Stimulated activated CD8-positive, alpha-beta memory T cell treated with anti-CD3 and anti-CD28 coated beads, Interleukin-12 subunit alpha, Interleukin-12 subunit beta, amount 100 ng/mL, for 1 hour (primary cell): ENCODE results near the gene IRF8.
"Not testable (repeated sequence)": the region's sequence is repeated elsewhere in the genome, so short reads cannot be mapped to it uniquely, and the experiment has no call there.

Experiments
- DNase-seq: peaks from one replicate; pipeline ENCODE4 v3.0.0-alpha.2; 2020; ENCODE audit warnings: low read depth

IRF8 gene

DNA sequence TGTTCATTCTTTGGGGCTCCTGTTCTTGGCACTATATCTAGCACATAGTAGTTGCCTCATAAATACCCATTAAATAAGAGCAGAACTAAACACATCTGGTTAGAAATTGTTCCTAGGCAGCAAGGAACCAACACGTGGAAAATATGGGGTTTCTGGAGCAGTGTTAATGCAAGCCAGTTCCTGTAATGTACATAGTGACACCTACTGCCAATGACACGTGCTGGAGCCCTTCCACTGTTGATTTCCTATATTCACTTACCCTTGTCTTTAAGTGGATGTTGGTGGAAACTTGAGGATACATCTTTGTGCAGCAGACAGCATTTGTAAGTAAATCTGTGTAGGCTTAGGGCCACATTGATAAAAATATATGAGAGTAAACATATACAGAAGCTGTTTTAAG, 1.6 kb upstream of the IRF8 start:
- DNase-seq = no peak

DNA sequence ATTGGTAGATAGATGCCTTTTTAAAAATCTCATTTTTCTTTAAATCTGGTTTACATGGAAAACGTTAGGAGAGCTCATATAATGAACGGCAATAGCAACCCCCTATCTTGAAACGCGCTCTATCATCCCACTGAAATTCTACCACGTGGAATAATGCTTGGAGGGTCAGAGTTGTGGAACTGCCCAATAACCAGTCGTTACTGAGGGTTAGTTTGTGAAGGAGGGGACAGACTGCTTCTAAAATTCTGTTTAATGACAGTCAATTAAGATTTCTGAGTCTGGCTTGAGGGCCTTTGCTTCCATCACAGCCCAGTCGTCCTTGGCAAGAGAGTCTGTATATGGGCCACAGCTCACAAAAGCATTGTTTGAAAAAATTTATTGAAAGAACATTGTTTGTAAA, 482 bp downstream of the IRF8 start:
- no peak for DNase-seq

DNA sequence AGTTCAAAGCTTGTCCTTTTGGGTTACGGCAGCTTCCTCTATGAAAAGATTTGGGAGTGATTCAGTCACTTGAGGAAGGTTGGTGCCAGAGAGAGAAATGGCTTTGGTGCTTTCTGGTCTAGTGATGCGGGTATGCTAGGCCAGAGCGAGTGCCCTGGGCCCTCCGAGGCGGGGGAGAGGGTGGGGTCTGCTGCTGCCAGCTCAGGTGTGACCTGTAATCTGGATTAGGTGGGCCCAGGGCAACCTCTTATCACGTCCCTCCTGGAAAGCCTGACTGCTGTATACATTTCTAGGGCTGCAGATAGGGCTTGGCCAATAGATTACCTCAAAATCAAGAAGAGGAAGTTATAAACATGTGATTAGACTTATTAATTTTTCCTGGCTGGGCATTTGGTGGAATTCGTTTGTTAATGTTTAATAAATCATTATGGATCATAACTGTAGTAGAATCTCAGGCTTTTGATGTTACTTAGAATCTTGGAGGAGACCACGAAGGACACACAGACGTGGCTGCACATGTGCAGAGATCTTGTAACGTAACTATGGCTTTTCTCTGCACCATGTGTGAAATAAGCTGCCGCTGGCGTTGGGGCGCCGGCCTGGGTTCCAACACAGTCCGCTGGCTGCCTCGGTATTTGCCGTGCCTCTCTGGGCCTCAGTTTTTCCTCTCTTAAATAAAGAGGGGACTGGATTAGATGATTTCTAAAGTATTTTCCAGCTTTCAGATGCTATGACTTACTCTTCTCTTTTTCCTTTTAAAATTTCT, 1.2 kb downstream of the IRF8 start:
- no peak for DNase-seq

DNA sequence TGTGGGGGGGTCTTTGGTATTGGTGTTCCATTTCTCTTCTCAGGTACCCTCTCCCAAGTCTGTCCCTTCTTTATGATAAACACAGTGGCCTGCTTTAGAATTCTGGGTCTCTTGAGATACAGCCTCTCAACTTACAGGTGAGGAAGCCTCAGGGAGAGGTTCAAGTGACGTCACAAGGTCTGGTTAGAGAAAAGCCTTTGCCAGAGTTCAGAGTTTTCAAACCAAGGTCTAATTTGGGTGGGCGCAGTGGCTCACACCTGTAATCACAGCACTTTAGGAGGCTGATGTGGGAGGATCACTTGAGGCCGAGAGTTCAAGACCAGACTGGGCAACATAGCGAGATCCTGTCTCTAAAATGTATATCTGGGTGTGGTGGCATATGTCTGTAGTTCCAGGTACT, 2.1 kb downstream of the IRF8 start:
- DNase-seq = no peak

DNA sequence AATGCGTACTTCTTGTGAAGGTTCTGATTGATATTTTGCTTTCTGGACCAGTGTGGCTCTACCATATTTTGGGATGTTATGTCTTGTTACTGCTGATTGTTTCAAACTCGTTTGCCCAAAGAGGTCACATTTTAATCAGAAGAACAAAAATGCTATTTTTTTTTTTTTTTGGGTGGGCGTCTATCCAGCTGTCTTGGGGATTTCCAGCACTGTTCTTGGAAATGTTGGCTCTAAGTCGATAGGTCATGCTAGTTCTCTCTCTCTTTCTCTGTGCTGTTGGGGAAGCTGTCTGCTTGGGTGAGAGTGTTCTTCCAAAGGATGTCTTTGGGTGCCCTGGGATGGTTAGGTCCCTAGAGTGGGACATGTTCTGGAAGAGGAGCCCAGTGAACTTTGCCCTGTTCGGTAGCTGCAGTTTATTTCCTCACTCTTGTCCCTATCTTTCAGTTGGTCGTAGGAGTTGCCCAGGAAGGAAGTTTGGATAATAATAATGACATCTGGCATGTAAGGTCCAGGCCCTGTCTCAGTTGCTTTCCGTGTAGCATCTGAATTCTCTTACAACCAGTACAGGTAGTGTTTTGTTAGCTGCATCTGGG, 2.9 kb downstream of the IRF8 start:
- DNase-seq = no peak

DNA sequence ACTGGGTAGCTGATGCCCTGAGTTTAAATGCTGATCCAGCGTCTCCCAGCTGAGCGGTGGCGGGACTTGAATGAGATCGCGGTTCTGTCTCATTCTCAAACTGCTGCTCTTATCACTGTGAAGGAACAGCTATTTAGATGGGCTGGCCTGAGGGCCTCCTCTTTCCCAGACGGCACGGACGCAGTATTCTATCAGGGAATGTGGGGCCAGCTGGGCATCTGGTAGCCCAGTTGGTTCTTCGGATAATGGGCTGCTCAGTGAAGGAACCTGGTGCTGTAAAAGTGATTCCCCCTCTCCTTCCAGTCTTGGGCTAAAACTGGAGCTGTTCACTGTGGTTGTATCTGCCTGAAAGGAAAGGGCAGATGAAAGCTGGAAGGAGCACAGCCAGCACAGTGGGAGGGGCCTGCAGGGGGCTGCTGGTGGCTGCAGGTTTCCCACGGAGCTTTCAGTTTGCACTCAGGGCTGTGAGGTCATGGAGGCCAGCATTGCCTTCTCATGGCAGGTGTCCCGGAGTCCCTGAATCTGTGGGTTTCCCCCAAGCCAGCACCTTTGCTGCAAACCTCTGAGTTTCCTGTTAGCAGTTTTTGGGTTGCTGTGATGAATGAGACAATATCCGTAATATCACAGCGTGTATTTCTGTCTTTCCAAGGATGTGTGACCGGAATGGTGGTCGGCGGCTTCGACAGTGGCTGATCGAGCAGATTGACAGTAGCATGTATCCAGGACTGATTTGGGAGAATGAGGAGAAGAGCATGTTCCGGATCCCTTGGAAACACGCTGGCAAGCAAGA, 3.6 kb downstream of the IRF8 start:
- no peak for DNase-seq

DNA sequence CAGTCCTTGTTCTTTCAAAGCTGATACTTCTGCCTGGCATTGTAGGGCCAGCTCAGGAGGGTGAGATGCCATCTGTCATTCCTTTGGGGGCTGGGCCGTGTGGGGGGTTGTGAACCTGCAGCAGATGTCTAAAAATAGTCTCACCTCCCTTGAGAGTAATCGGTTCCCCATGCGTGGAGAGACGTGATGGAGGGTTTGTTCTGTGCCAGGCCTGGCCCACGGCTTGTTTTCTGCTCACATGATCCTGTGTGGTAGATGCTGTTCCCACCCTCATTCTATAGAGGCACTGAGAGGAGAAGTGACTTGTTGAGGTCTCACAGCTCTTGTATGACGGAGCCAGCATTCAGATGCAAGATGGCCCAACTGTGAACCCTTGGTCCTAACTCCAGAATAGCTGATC, 4.6 kb downstream of the IRF8 start:
- no peak for DNase-seq

DNA sequence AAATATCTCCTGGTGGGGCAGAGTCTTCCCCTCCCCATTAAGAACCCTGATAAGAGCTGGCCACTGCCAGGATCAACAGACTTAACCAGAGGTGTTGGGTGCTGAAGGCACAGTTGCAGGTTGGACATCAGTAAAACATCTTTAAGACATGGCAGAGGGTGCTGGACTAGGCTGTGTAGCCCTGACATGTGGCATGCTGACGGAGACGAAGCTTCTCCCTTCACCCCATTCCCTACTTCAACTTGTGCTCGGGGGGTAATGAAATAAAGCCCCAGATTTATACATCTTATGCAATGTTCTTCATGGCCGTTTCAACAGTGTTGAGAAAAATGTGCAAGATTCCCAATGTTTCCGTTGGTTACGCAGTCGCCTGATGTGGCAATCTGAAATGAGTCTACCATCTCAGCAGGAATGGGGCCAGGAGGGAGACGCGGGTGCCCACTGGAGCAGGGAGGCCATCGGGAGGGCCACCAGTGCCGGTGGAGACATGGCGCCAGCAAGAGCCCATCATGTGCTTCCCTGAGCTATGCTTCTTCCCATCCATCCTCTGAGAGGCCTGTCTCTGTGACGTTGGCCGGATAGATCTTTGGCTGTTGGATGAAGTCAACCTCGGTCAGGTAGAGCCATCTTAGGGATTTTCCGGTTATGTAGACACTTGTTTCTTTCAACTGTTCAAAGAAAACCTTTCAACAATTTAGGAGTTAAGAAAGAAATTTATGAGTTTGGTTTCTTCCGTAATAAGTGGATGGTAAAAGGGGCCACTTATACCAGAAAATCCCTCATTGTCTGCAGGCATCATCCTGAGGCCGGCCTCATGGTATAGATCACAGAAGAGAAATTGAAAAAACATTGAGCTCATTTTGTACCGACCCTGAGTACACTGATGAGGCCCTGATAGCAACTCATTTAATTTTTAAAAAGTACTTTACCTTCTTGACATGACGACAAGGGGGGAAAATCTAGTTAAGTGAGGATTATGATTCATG, 6.4 kb downstream of the IRF8 start:
- DNase-seq = no peak

DNA sequence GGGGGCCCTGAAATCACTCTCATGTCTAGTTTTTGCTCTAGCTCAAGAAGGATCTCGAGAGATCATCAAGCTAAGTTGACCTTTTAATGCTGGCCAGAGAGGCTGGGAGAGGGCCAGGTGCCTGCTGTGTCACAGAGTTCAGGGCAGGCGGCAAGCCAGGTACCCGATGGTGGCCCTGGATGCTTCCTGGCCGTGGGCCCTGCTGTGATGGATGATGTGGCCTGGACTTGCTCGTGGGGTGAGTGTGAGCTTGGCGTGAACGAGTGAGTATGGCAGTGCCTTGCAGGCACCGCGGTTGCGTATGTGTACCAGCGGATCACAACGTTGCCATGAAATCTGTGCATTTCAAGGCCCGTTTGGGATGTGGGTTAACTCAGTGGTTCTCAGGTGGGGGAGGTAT, 7.4 kb downstream of the IRF8 start:
- DNase-seq = no peak

DNA sequence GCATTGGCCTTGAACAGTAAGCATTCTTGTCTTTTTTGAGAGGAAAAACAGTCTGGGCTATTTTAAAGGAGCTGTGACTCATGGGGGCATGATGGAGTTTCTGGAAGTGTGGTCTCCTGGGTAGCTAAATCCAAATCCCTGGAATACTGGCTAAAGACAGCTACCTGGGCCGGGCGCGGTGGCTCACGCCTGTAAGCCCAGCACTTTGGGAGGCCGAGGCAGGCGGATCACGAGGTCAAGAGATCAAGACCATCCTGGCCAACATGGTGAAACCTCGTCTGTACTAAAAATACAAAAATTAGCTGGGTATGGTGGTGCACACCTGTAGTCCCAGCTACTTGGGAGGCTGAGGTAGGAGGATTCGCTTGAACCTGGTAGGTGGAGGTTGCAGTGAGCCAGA, 8.3 kb downstream of the IRF8 start:
- not testable (repeated sequence) for DNase-seq

DNA sequence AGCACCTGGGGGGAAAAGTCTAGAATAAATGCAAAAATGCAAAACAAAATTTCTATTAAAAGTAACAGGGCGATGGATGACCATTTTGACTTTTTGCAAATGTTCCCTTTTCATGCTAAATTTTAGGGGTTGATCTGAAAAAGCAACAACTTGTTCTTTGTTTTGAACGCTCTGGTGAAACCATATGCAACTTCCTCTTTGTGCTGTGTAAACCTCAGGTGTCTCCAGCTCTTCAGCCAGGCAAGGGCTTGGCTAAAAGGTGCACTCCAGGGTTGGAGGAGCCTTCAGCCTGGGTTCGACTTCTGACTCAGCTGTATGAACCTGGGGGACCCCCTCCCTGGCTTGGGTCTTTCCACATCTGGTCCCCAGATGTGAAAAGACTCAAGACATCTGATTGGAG, 9.5 kb downstream of the IRF8 start:
- DNase-seq = no peak

DNA sequence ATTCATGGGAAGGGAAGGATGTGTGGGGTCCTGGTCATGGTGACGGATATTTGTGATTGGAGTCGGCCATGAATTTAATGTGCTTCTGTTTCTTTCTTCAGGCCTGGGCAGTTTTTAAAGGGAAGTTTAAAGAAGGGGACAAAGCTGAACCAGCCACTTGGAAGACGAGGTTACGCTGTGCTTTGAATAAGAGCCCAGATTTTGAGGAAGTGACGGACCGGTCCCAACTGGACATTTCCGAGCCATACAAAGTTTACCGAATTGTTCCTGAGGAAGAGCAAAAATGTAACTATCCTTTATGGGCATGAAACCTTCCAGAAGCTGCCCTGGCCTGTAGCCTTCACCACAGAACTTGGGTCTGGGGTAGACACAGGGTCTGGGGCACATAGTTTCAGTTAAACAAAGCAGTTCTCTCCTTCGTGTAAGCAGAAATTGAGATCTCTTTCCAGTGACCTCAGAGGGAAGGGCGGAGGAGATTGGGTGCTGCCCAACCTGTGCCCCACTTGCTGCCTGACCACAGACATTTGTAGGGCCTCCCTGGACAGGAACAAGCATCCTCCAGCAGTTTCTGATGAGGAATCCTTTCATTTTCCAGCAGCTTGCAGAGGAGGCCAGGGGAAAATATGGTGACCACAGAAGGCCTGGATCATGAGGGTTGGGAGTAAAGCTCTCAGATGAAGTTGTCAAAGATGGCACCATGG, 10.1 kb downstream of the IRF8 start:
- DNase-seq = no peak

DNA sequence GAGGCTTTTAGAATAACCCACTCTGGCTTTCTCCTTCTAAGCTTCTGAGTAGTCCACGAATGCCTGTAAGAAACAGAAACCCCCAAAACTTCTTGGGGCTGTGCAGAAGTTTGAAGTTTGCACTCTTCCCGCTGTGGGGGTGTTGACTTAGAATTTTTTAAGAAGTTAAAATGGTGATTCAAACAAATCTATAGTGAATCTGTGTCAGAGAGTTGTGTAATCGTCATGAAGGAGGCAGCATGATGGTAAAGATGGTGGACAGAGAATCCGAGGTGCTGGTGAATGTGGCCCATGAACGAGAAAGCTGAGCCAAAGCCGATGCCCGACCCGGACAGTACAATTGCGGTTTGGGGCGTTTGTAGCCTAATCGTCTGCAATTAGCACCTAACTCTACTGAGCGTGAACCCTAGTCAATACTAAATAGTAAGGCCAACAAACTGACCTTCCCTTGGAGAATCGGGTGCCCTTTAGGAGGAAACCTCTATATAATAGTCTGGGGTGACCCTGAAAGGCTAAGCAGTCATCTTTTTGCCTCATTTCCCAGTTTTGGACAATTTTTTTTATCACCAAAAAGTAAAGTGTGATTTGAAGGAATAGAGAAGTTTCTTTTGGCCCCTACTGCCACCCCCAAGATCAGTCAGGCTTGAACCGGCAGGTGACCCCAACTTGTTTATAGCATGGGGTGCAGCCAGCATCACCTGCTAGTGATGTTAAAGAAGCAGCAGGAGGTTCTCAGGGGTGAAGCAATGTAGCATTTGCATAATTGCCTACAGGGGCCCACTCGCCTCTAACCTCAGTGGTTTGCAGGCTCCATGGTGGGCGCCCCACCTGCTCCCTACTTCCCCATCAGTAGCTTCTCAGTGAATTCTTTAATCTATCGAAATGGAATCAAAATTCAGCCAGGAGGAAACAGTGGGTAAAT, 11.2 kb downstream of the IRF8 start:
- DNase-seq = no peak

DNA sequence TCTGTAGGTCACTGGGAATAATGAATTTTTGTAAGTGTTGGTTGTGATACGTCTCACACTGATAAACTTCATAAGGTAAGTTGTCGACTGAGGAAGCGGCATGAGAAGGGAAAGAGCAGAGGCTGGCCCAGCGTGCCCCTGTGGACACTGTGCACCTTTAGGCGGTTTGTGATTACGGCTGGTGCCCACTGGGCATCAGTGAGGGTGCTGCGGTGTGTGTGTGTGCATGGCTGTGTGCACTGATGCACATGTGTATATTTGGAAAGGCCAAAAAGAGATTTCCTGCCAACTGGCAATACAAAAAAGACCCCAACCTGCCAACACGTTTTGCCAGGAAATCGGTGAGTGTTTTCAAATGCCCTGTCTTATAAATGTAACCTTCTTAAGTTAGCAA, 11.9 kb downstream of the IRF8 start:
- no peak for DNase-seq

DNA sequence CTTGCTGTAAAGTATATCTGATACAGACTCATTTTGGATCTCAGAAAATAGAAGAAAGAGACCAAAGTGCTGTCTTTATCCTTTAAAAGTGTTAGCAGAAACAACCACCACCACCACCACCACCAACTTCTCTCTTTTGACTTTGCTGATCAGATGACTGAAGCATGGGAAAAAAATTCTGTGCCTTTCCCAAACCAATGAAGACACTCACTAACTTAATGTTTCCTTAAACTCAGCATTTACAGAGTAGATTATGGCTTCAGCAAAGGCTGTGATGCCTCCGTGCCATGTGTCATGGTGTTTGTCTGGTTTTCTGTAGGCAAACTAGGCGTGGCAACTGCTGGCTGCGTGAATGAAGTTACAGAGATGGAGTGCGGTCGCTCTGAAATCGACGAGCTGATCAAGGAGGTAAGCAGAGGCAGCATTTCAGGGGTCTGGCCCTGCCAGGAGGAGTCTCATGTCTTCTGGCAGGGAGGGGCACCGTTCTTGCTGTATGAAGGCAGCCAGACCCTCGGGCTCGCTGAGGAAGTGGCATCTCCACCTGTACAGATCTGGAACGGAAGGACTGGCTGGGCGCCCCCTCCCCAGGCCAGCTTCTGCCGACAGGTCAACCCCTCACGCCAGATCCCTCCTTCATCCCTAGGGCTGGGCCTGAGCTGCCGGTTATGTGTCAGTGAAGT, 12.4 kb downstream of the IRF8 start:
- no peak for DNase-seq

DNA sequence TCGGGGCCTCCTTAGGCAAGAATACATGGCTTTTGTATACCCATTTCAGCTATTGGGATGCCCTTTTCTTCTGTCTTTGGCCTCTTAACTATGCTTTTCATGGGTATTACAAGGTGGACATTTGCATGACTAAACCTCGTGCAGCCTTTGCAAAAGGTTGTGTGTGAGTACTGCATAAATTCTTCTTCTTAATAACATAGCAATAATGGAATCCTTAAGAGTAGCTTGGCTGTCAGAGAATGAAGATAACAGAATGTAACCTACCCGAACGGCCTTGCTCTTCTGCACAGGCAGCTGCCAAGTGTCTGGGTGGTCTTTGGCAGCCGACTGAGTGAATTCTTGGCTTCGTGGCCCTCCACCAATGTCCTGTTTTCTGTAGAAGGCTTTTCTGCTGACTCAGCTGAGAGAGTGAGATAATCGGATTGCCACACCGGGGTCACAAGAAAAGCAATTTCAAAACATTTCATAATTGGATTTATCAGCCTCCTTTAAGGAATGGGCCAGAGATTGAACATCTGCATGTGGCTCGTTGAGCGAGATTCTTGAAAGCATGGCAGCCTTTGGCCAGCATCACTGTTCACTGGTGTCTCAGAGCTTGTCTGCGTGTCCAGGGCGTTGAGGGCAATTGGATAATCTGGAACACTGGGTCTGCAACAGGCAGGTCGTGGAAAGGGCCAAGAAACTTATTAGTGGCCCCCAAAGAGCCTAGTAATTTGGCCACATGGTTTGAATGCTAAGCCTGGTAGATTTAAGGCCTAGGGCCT, 13.4 kb downstream of the IRF8 start:
- no peak for DNase-seq

DNA sequence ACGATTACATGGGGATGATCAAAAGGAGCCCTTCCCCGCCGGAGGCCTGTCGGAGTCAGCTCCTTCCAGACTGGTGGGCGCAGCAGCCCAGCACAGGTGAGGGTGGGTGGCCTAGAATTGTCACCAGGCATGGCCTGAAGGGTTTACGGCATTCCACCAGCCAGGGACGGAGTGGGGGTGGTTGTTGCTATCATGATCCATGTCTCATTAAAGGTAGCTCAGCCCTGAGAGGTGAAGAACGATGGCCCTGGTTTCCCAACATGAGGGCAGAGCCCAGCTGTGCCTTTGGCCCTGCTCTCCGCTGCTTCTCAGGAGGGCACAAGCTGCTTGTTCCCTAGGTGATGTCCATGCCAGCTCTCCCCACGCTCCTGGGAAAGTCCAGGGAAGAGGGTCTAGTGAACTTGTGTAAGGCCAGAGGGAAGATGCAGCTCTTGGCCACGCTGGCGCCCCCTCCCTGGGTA, 14.2 kb downstream of the IRF8 start:
- no peak for DNase-seq

DNA sequence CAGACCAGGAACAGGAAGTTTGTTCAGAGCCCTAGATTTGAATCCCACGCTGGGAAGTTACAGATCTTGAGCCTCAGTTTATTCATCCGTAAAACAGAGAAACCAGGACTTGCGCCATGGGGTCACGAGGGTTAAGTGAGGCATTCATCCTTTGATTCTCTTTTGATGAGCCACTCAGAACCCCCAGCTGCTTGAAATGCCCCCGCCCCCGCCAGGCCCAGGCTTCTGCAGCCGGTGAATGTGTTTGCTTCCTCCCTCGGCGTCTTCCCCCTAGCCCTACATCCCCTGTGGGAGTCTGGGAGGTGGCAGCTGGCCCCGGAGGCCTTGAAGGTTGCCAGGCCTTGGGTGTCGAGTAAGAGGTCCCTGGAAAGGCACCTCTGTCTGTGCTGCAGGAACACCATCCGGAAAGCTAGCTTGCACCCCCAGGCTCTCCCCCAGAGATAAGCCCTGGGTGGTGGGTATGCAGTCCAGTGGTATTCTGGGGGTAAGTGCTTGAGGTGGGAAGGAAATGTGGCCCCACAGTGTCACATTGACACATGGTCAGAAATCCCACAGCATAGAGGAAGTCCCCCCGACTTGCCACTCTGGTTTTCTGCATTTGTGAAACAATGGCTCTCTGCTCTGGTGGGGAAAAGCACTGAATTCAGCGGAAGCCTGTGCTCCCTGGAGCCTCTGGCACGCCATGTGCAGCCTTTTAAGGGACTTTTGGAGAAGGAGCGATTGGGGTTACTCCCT, 14.9 kb downstream of the IRF8 start:
- DNase-seq = no peak
